Activated B cell treated with CpG ODN at 0.5 μM for 24 hours (primary cell): ENCODE measurements around the gene PRKCB. TPM values are rescaled to one million over a fixed set of nuclear protein-coding genes. Genes with fewer than 3 reads are reported as not detected.
A peak's percentile ranks its signal among the peaks of the same experiment; 100 is the strongest.

Experiments
- ATAC-seq: fragments of 200-7000 bp; cut with Tn5 transposase; one replicate; pipeline ENCODE4 v1.10.0; 2021; ENCODE audit warnings: low read depth, mild to moderate bottlenecking, moderate library complexity
- CTCF ChIA-PET: fragments of 350-600 bp; sonication (Branson Sonifier 250); formaldehyde crosslinking; loops from one replicate; lab custom pipeline; 2021; ENCODE audit warnings: antibody characterized with exemption; lab: Charles Lee
- POLR2A ChIA-PET: fragments of 350-600 bp; sonication (Branson Sonifier 250); formaldehyde crosslinking; loops from one replicate; lab custom pipeline; 2021; ENCODE audit warnings: antibody characterized with exemption; lab: Charles Lee
- DNase-seq: peaks from one replicate; pipeline ENCODE4 v3.0.0; 2022
- H3K27ac Mint-ChIP-seq: one replicate; pipeline ENCODE4 v1.8.0; 2020; ENCODE audit warnings: mixed read lengths
- H3K27me3 Mint-ChIP-seq: one replicate; pipeline ENCODE4 v1.8.0; 2021; ENCODE audit warnings: mixed read lengths
- H3K36me3 Mint-ChIP-seq: one replicate; pipeline ENCODE4 v1.8.0; 2021; ENCODE audit warnings: low read depth, mixed read lengths
- H3K4me1 Mint-ChIP-seq: one replicate; pipeline ENCODE4 v1.8.0; 2021; ENCODE audit warnings: mixed read lengths
- H3K4me3 Mint-ChIP-seq: one replicate; pipeline ENCODE4 v1.8.0; 2020; ENCODE audit warnings: mild to moderate bottlenecking, mixed read lengths
- H3K9me3 Mint-ChIP-seq: one replicate; pipeline ENCODE4 v1.8.0; 2020; ENCODE audit warnings: mixed read lengths
- intact Hi-C: fragments of 100-400 bp; cut with micrococcal nuclease; formaldehyde crosslinking; loops from one replicate; pipeline ENCODE4 v1.15.1; 2024
- total RNA-seq: library from RNA; stranded (reverse); gene quantifications from 2 replicates; pipeline ENCODE4 v1.2.3, GENCODE V29; 2022
- TF ChIP-seq, protein P1 (sequence below): fragments of 200-600 bp; IDR thresholded peaks from one replicate; pipeline ENCODE4 v1.8.0; 2022; ENCODE audit warnings: antibody characterized with exemption, mild to moderate bottlenecking

PRKCB gene
- total RNA-seq, 1 donor from 2014 or later: 146 TPM

- Mint-ChIP-seq H3K4me3 (no peak overlapping the region), H3K27ac (peak overlapping the region; percentile 84), H3K9me3 (peaks cover 8% of the 10 kb centered on the region), H3K4me1 (peaks cover 83% of the 10 kb centered on the region), H3K36me3 (peaks cover 38% of the 10 kb centered on the region), H3K27me3 (no peaks in the 10 kb centered on the region)
- DNase-seq: no peak
- ChIA-PET POLR2A (interaction anchor here (0.9 kb wide), 1 partner anchor 21 kb away, joined by 3 read pairs; no protein-coding TSS in a partner anchor), CTCF (interaction anchor here (1.1 to 1.8 kb wide), 2 partner anchors 40 to 93 kb away, joined by 3 to 5 read pairs; no protein-coding TSS in a partner anchor)
- TF ChIP-seq, protein P1, sequence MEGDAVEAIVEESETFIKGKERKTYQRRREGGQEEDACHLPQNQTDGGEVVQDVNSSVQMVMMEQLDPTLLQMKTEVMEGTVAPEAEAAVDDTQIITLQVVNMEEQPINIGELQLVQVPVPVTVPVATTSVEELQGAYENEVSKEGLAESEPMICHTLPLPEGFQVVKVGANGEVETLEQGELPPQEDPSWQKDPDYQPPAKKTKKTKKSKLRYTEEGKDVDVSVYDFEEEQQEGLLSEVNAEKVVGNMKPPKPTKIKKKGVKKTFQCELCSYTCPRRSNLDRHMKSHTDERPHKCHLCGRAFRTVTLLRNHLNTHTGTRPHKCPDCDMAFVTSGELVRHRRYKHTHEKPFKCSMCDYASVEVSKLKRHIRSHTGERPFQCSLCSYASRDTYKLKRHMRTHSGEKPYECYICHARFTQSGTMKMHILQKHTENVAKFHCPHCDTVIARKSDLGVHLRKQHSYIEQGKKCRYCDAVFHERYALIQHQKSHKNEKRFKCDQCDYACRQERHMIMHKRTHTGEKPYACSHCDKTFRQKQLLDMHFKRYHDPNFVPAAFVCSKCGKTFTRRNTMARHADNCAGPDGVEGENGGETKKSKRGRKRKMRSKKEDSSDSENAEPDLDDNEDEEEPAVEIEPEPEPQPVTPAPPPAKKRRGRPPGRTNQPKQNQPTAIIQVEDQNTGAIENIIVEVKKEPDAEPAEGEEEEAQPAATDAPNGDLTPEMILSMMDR: no peak
- peak; percentile 43 for ATAC-seq
- intact Hi-C loops: loop anchor here (2.0 kb wide), 1 partner anchor 17 kb away; no protein-coding TSS in a partner anchor
Measured at GRCh38 chr16:23917621-23918020, 81.8 kb downstream of the PRKCB start.

DNA sequence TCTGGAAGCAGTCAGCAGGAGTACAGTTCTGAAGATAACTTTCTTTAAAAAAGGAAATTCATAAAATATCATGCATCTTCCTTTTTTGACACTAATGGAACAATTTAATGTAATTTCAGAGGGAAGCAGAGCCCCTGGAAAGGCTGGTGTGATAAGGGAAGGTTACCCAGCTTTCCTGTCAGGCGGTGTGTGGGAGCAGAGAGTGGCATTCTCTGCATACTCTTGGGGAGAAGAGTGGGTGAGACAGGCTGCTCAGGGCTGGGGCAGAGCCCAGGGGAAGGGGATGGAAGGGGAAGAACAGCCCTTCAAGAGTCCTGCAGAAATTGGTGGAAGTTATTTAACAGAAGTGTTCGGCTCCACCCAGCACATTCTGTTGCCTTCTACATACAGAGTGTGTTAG, 84.7 kb downstream of the PRKCB start:
- Mint-ChIP-seq H3K36me3 (peaks cover 52% of the 10 kb centered on the region), H3K9me3 (peaks cover 11% of the 10 kb centered on the region), H3K4me1 (peaks cover 83% of the 10 kb centered on the region), H3K4me3 (no peak overlapping the region), H3K27me3 (no peaks in the 10 kb centered on the region), H3K27ac (peak overlapping the region; percentile 54)
- ChIA-PET CTCF (no interaction called here), POLR2A (no interaction called here)
- TF ChIP-seq, protein P1: no peak
- DNase-seq (no peak), ATAC-seq (no peak)
- intact Hi-C loops: no loop called here

- POLR2A ChIA-PET: no interaction called here
- Mint-ChIP-seq H3K4me3 (peak overlapping the region; percentile 6), H3K27ac (peak overlapping the region; percentile 54), H3K4me1 (peaks cover 84% of the 10 kb centered on the region), H3K36me3 (peaks cover 56% of the 10 kb centered on the region), H3K9me3 (peaks cover 11% of the 10 kb centered on the region), H3K27me3 (no peaks in the 10 kb centered on the region)
- no peak for DNase-seq
- TF ChIP-seq, protein P1: no peak
- CTCF ChIA-PET: no interaction called here
- intact Hi-C loops: no loop called here
- no peak for ATAC-seq
Measured at GRCh38 chr16:23920899-23921298, 85.1 kb downstream of the PRKCB start.

- Mint-ChIP-seq H3K27me3 (no peaks in the 10 kb centered on the region), H3K9me3 (peaks cover 11% of the 10 kb centered on the region), H3K4me3 (no peak overlapping the region), H3K27ac (peak overlapping the region; percentile 26), H3K4me1 (peaks cover 77% of the 10 kb centered on the region), H3K36me3 (peaks cover 65% of the 10 kb centered on the region)
- POLR2A ChIA-PET: interaction anchor here (1.2 to 1.7 kb wide), 4 partner anchors 11 to 92 kb away, joined by 3 to 9 read pairs (median 4); no protein-coding TSS in a partner anchor
- intact Hi-C loops: no loop called here
- CTCF ChIA-PET: interaction anchor here (1.1 to 1.8 kb wide), 6 partner anchors 9 to 122 kb away, joined by 3 to 8 read pairs (median 4); no protein-coding TSS in a partner anchor
- DNase-seq (no peak), ATAC-seq (no peak)
- TF ChIP-seq, protein P1: no peak
Measured at GRCh38 chr16:23922406-23922805, 86.6 kb downstream of the PRKCB start.

- H3K9me3 Mint-ChIP-seq: peaks cover 11% of the 10 kb centered on the region
Measured at GRCh38 chr16:23924128-23924527, 88.3 kb downstream of the PRKCB start.

More at GRCh38 chr16:23924128-23924527, 88.3 kb downstream of the PRKCB start:
- H3K27me3 Mint-ChIP-seq: no peaks in the 10 kb centered on the region
- POLR2A ChIA-PET: interaction anchor here (1.0 to 1.9 kb wide), 3 partner anchors 10 to 21 kb away, joined by 3 to 7 read pairs (median 4); no protein-coding TSS in a partner anchor
- CTCF ChIA-PET: interaction anchor here (1.8 kb wide), 1 partner anchor 112 kb away, joined by 4 read pairs; no protein-coding TSS in a partner anchor
- intact Hi-C loops: loop anchor here (1.0 to 2.0 kb wide), 3 partner anchors 17 to 43 kb away; no protein-coding TSS in a partner anchor
- peak overlapping the region; percentile 94 for H3K27ac Mint-ChIP-seq
- peak overlapping the region; percentile 42 for H3K4me3 Mint-ChIP-seq
- ATAC-seq: peak; percentile 91
- H3K36me3 Mint-ChIP-seq: peaks cover 69% of the 10 kb centered on the region
- peaks cover 82% of the 10 kb centered on the region for H3K4me1 Mint-ChIP-seq
- TF ChIP-seq, protein P1: no peak
- DNase-seq: no peak
